T-helper 2 cell treated with Interferon-gamma antibody and Interleukin-4, amounts not matched to agents 100 ng/mL and 5 ng/mL, for 36 hours (primary cell): ENCODE measurements around the gene ADAT1. TPM values are rescaled to one million over a fixed set of nuclear protein-coding genes. Genes with fewer than 3 reads are reported as not detected.

ENCODE experiments used
- total RNA-seq: library from RNA; stranded (reverse); gene quantifications from 2 replicates; pipeline ENCODE4 v1.2.3, GENCODE V29; 2022

The ADAT1 gene
- total RNA-seq, 1 donor from 2014 or later, result 47.8 TPM

Other genes with a start within 250 kb of the ADAT1 start
- gene CFDP1, start 189.8 kb downstream of the ADAT1 start, total RNA-seq, result 36.3 and 38.1 TPM in 2 replicates
- 38.2 and 44.1 TPM in 2 replicates for gene TMEM170A, start 158.6 kb downstream of the ADAT1 start, total RNA-seq
- 0.05 TPM in 1 of 2 replicates, not detected in the other for gene CHST6, start 127.8 kb downstream of the ADAT1 start, total RNA-seq
- not detected in 2 replicates for gene CHST5, start 87.2 kb downstream of the ADAT1 start, total RNA-seq
- 1.7 and 2.0 TPM in 2 replicates for gene TMEM231, start 67.0 kb downstream of the ADAT1 start, total RNA-seq
- 61.4 and 63.1 TPM in 2 replicates for gene GABARAPL2, start 56.9 kb downstream of the ADAT1 start, total RNA-seq
- 198 and 199 TPM in 2 replicates for gene KARS1, start 24.4 kb upstream of the ADAT1 start, total RNA-seq
- gene TERF2IP, start 24.5 kb upstream of the ADAT1 start, total RNA-seq, result 67.4 and 67.6 TPM in 2 replicates
- gene CPHXL2, start 53.7 kb upstream of the ADAT1 start, total RNA-seq, result not detected in 2 replicates
- gene DUXB, start 78.2 kb upstream of the ADAT1 start, total RNA-seq, result not detected in 2 replicates
- gene CPHXL, start 103.2 kb upstream of the ADAT1 start, total RNA-seq, result not detected in 2 replicates